Natural killer cell (primary cell): ENCODE measurements around the gene TRMT1L. TPM values are rescaled to one million over a fixed set of nuclear protein-coding genes. Genes with fewer than 3 reads are reported as not detected.

Source experiments
- ATAC-seq, 3 donors: fragments of 150-1000 bp in 2 of 3; fragments of 200-7000 bp in 1 of 3; cut with Tn5 transposase; 1 replicate in 1 of 3; 2 replicates in 2 of 3; pipeline ENCODE4 v1.10.0; 2021; ENCODE audit warnings: mild to moderate bottlenecking in 2 of 3, moderate library complexity in 2 of 3
- DNase-seq, 2 donors: peaks; one replicate each; pipeline versions ENCODE4 v3.0.0 to v3.0.0-alpha.2; 2013 to 2021; ENCODE audit warnings: mixed read lengths in 1 of 2
- H3K27ac ChIP-seq: one replicate; pipeline ENCODE4 v1.5.1; 2013; ENCODE audit warnings: mild to moderate bottlenecking, low read length
- H3K27me3 ChIP-seq: one replicate; pipeline ENCODE4 v1.6.1; 2013; ENCODE audit warnings: low read length; ENCODE audit not compliant: control insufficient read depth, insufficient read depth
- H3K36me3 ChIP-seq: one replicate; pipeline ENCODE4 v1.6.1; 2013; ENCODE audit warnings: low read length; ENCODE audit not compliant: control insufficient read depth, insufficient read depth
- H3K4me1 ChIP-seq: one replicate; pipeline ENCODE4 v1.6.1; 2013; ENCODE audit warnings: low read length; ENCODE audit not compliant: control insufficient read depth, insufficient read depth
- H3K4me3 ChIP-seq: one replicate; pipeline ENCODE4 v1.5.1; 2013; ENCODE audit warnings: low read length
- H3K9me3 ChIP-seq: one replicate; pipeline ENCODE4 v1.6.1; 2013; ENCODE audit warnings: low read length; ENCODE audit not compliant: control insufficient read depth, insufficient read depth
- H3K27ac Mint-ChIP-seq, 2 donors: one replicate each; pipeline ENCODE4 v1.8.0; 2022; ENCODE audit warnings: mild to moderate bottlenecking in 2 of 2, mixed read lengths in 2 of 2, moderate library complexity in 1 of 2
- H3K27me3 Mint-ChIP-seq, 2 donors: one replicate each; pipeline ENCODE4 v1.8.0; 2022; ENCODE audit warnings: low read depth in 2 of 2, mixed read lengths in 2 of 2
- H3K36me3 Mint-ChIP-seq: one replicate; pipeline ENCODE4 v1.8.0; 2022; ENCODE audit warnings: mixed read lengths
- H3K4me1 Mint-ChIP-seq, 2 donors: one replicate each; pipeline ENCODE4 v1.8.0; 2022; ENCODE audit warnings: mixed read lengths in 2 of 2
- H3K4me3 Mint-ChIP-seq: one replicate; pipeline ENCODE4 v1.8.0; 2022; ENCODE audit warnings: mild to moderate bottlenecking, moderate library complexity, mixed read lengths
- H3K9me3 Mint-ChIP-seq, 2 donors: one replicate each; pipeline ENCODE4 v1.8.0; 2022; ENCODE audit warnings: mixed read lengths in 2 of 2
- WGBS: methylation state at CpG from one replicate; pipeline ENCODE4 v1.1.7; 2013; ENCODE audit warnings: missing lambda C conversion rate; ENCODE audit not compliant: insufficient coverage; 5-methylcytosine and 5-hydroxymethylcytosine counted together
- intact Hi-C: fragments of 100-400 bp; cut with micrococcal nuclease; formaldehyde crosslinking; loops from one replicate; pipeline ENCODE4 v1.14.2; 2022
- total RNA-seq, 4 donors: library from RNA; stranded (reverse); fragments of 120-200 nt in 1 of 4; gene quantifications; one replicate each; pipeline versions ENCODE4 v1.2.3 to v1.2.4, GENCODE V29; 2013 to 2022
- TF ChIP-seq, protein P1 (sequence below): fragments of 200-600 bp; IDR thresholded peaks from one replicate; pipeline ENCODE4 v1.8.0; 2022; ENCODE audit warnings: antibody characterized with exemption

The TRMT1L gene
- total RNA-seq, 3 donors from 2014 or later (not counting 1 experiment from before 2014, with no cell fraction given), result 4.4 to 8.2 (median 4.9) TPM

DNA sequence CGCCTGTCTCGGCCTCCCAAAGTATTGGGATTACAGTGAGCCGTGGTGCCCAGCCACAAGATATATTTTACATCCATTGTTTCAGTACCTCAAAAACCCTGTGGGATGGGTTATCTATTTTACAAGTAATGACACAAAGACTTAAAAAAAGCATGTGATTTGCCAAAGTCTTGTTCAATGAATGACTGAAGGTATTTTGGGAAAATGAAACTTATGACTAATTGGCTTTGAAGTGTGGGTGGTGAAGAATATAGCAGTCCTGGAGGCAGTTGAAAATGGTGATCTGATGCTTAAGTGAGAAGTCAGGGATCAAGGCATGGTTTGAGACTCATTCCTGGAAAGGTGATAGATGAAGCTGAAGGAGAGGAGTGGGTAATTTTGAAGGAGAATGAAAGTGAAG, 3.2 kb upstream of the TRMT1L start:
- H3K4me3 Mint-ChIP-seq, result no peak overlapping the region
- peaks cover under 1% of the 10 kb centered on the region for H3K36me3 Mint-ChIP-seq
- H3K36me3 ChIP-seq, result no peaks in the 10 kb centered on the region
- DNase-seq (no peak), ATAC-seq (no peak)
- H3K27me3 Mint-ChIP-seq, result no peaks in the 10 kb centered on the region
- peaks cover 23 to 27% of the 10 kb centered on the region in 2 donors for H3K4me1 Mint-ChIP-seq
- no peaks in the 10 kb centered on the region for H3K9me3 Mint-ChIP-seq
- TF ChIP-seq, protein P1, sequence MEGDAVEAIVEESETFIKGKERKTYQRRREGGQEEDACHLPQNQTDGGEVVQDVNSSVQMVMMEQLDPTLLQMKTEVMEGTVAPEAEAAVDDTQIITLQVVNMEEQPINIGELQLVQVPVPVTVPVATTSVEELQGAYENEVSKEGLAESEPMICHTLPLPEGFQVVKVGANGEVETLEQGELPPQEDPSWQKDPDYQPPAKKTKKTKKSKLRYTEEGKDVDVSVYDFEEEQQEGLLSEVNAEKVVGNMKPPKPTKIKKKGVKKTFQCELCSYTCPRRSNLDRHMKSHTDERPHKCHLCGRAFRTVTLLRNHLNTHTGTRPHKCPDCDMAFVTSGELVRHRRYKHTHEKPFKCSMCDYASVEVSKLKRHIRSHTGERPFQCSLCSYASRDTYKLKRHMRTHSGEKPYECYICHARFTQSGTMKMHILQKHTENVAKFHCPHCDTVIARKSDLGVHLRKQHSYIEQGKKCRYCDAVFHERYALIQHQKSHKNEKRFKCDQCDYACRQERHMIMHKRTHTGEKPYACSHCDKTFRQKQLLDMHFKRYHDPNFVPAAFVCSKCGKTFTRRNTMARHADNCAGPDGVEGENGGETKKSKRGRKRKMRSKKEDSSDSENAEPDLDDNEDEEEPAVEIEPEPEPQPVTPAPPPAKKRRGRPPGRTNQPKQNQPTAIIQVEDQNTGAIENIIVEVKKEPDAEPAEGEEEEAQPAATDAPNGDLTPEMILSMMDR, result no peak
- no peaks in the 10 kb centered on the region for H3K27me3 ChIP-seq
- intact Hi-C loops, result loop anchor here (5.0 to 10.0 kb wide), 3 partner anchors 188 to 535 kb away; partner anchors contain the start of gene NIBAN1
- H3K4me1 ChIP-seq, result peaks cover 12% of the 10 kb centered on the region
- H3K27ac ChIP-seq, result no peak overlapping the region
- 100% methylated on average over 2 of the region's 3 CpGs for WGBS
- H3K4me3 ChIP-seq, result no peak overlapping the region
- no peaks in the 10 kb centered on the region for H3K9me3 ChIP-seq
- no peak overlapping the region for H3K27ac Mint-ChIP-seq

DNA sequence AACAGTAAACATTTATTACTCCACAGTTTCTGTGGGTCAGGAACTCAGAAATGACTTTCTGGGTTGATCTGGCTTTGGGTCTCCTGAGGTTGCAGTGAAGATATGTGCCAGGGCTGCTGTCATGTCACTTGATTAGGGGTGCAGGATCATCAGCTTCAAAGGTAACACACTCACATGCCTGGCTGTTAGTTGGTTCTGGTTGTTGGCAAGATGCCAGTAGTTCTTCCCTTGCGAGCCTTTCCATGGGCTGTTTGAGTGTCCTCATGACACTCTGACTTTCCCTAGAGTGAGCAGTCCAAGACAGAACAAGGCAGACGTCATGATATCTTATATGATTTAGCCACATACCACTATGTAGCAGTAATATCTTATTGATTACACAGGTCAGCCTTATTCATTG, 2.0 kb upstream of the TRMT1L start:
- H3K27ac Mint-ChIP-seq, result no peak overlapping the region
- ATAC-seq, result no peak
- intact Hi-C loops, result loop anchor here (5.0 to 10.0 kb wide), 3 partner anchors 186 to 536 kb away; partner anchors contain the start of gene NIBAN1
- no peaks in the 10 kb centered on the region for H3K9me3 Mint-ChIP-seq
- H3K4me3 ChIP-seq, result no peak overlapping the region
- H3K9me3 ChIP-seq, result no peaks in the 10 kb centered on the region
- 88% methylated on average over 2 of the region's 2 CpGs for WGBS
- H3K4me1 ChIP-seq, result peaks cover 12% of the 10 kb centered on the region
- TF ChIP-seq, protein P1, result no peak
- H3K36me3 ChIP-seq, result no peaks in the 10 kb centered on the region
- peak overlapping the region; percentile 56 for H3K4me3 Mint-ChIP-seq
- peak in 1 of 2 donors; percentile 10 for DNase-seq
- H3K27me3 ChIP-seq, result no peaks in the 10 kb centered on the region
- H3K27me3 Mint-ChIP-seq, result no peaks in the 10 kb centered on the region
- H3K36me3 Mint-ChIP-seq, result no peaks in the 10 kb centered on the region
- H3K27ac ChIP-seq, result no peak overlapping the region
- H3K4me1 Mint-ChIP-seq, result peaks cover 25 to 27% of the 10 kb centered on the region in 2 donors

DNA sequence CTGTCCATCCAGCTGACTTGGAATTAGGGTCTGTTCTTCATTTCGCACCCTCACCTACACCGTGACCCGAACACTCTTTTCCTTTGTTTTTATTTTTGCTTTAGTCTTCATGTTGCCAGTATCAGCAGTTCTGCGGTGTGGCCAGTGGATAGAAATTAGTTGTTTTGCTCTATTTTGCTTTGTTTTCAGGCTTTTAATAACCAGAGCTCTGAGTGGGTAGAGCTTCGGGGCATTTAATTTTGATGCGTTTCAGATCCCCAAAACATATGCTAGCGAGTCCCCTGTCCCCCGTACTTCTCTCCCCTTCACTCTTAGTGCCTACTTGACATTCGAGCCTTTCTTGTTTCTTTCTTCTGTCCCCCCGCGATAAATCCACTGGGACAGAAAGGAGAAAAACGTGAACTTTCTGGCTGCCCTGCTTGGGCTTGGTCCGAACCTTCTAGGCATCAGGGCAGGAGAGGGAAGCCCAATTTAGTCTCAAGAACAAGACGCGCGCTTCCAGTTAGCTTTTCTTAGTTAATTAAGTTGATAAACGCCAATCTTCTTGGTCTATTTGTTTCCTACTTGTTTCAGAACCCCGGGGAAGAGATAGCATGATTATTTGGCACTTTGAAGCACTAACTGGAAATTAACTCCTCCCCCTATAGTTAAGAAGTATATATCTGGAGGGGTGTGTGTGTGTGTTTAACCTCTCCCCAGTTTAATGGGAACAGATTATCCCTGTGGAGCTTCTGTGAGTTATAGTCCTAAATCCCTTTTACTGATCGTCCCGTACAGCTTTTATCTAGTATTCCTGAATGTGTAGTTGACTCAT, 1.1 kb upstream of the TRMT1L start:
- WGBS, result 5% methylated on average over 17 of the region's 20 CpGs
- peak overlapping the region; percentile 96 for H3K27ac ChIP-seq
- no peaks in the 10 kb centered on the region for H3K36me3 ChIP-seq
- H3K4me3 Mint-ChIP-seq, result peak overlapping the region; percentile 100
- H3K4me1 ChIP-seq, result peaks cover 12% of the 10 kb centered on the region
- no peaks in the 10 kb centered on the region for H3K27me3 ChIP-seq
- no peaks in the 10 kb centered on the region for H3K9me3 Mint-ChIP-seq
- H3K4me1 Mint-ChIP-seq, result peaks cover 27 to 32% of the 10 kb centered on the region in 2 donors
- no peaks in the 10 kb centered on the region for H3K36me3 Mint-ChIP-seq
- no peaks in the 10 kb centered on the region for H3K27me3 Mint-ChIP-seq
- intact Hi-C loops, result loop anchor here (1.0 to 10.0 kb wide), 6 partner anchors 113 to 537 kb away; partner anchors contain the start of genes EDEM3, IVNS1ABP, NIBAN1 and RNF2
- H3K4me3 ChIP-seq, result peak overlapping the region; percentile 84
- DNase-seq, result peak in 1 of 2 donors; percentile 26
- no peak for ATAC-seq
- TF ChIP-seq, protein P1, result no peak
- peak overlapping the region; percentile 95 to 99 for H3K27ac Mint-ChIP-seq
- H3K9me3 ChIP-seq, result no peaks in the 10 kb centered on the region
